ENCODE measurements around the gene CYP3A7.
"Not testable (repeated sequence)": the region's sequence is repeated elsewhere in the genome, so short reads cannot be mapped to it uniquely, and the experiment has no call there.

CYP3A7 gene

GRCh38 chr7:99741441-99741795 is 6.4 kb upstream of the CYP3A7 start:
- DNase-seq (ENCODE audit: low read depth in 2 of 2), result no peak

- no peak for DNase-seq (ENCODE audit: low read depth in 2 of 2)
Measured at GRCh38 chr7:99740573-99741440, 5.8 kb upstream of the CYP3A7 start.

DNA sequence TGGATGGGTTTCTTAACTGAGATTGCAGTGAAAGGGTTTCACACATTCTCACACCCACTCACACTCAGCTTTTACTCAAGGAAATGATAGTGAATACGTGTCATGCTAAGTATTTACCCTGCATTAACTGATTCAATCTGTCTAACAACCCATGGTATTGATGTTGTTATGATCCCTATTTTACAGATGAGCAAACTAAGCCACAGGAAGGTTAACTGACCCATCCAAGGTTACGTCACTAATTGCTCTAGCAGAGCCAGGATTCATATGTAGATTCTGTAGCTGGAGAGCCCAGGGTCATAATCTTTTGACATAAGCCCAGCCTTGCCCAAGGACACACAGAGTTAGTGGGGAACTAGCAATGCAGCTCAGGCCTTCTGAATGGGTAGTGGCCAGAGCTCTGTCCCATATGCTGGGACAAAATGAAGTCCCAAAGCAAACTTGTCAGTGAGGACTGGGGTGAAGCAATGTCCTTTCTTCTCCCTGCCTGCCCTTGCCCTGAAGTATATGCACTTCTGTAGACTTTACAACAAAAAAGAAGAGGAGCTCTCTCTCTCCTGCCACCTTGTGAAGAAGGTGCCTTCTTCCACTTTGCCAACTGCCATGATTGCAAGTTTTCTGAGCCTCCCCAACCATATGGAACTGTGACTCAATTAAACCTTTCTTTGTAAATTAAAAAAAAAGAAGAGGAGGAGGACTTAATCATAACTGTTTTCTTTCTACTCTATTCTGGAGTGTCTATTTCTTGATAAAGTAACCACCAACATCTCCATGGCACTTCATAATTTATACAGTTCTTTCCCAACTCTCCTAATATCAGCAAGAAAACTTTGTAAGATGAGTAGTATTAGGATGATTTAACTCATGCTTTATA is 4.9 kb upstream of the CYP3A7 start:
- no peak for DNase-seq (ENCODE audit: low read depth in 2 of 2)

- no peak for DNase-seq (ENCODE audit: low read depth in 2 of 2)
Measured at GRCh38 chr7:99737726-99738125, 2.7 kb upstream of the CYP3A7 start.

- not testable (repeated sequence) for DNase-seq (ENCODE audit: low read depth in 2 of 2)
Measured at GRCh38 chr7:99736667-99737066, 1.7 kb upstream of the CYP3A7 start.

DNA sequence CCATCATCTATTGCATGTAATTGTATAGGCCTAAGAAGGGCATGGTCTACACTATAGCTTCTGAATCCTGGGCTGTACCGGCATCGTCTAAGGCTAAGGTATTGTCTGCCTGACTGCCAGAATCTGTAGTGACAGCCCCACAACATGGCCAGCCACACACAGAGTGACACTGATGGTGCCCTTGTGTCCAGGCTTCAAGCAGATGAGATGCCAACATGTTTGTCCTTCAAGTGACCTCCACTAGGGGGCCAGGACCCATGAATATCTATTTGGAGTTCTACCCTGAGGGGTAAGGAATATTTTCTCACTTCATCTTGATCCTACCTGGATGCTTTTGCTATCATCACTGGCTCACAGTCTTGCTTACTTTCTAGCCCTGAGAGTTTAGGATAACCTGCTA is 1.5 kb downstream of the CYP3A7 start:
- DNase-seq (ENCODE audit: low read depth in 2 of 2), result no peak

GRCh38 chr7:99733003-99733402 is 2.0 kb downstream of the CYP3A7 start:
- DNase-seq (ENCODE audit: low read depth in 2 of 2), result no peak

- no peak for DNase-seq (ENCODE audit: low read depth in 2 of 2)
Measured at GRCh38 chr7:99731638-99732374, 3.2 kb downstream of the CYP3A7 start.

- DNase-seq (ENCODE audit: low read depth in 2 of 2), result no peak
Measured at GRCh38 chr7:99730992-99731391, 4.0 kb downstream of the CYP3A7 start.

GRCh38 chr7:99730238-99730810 is 4.7 kb downstream of the CYP3A7 start:
- DNase-seq (ENCODE audit: low read depth in 2 of 2), result no peak

DNA sequence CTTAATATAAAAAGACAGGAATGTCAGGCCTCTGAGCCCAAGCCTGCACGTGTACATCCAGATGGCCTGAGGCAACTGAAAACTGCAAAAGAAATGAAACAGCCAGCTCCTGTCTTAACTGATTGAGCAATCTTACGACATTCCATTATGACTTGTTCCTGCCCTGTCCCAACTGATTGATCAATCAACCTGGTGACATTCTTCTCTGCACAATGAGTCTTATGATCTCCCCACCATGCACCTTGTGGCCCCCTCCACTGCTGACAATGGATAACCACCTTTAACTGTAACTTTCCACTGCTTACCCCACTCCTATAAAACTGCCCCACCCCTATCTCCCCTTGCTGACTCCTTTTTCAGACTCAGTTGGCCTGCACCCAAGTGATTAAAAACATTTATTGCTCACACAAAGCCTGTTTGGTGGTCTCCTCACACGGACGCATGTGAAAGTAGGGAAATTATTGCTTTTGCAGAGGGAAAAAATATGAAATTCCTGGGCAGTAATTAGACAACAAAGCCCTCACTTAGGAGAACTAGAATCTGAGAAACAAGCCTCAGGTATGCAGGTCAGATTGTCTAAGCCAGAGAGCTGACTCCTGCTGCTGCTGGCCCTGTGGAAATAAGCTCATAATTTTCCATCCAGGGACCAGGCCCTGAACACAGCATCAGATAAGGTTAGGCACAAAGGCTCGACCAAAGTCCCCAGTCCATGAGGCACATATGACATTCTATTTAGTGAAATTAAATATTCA is 5.3 kb downstream of the CYP3A7 start:
- DNase-seq (ENCODE audit: low read depth in 2 of 2), result no peak

DNA sequence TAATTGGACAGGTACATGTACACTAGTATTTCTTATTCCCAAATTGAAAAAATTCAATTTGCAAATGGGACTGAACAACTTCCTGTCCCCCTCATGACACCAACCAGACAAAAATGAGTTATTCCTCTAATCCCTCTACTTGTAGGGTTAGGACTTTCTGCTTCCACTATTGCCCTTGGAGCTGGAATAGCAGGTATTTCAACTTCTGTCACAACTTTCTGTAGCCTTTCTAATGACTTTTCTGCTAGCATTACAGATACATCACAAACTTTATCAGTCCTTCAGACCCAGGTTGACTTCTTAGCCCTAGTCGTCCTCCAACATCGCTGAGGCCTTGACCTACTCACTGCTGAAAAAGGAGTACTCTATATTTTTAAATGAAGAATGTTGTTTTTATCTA is 6.4 kb downstream of the CYP3A7 start:
- no peak for DNase-seq (ENCODE audit: low read depth in 2 of 2)

- DNase-seq (ENCODE audit: low read depth in 2 of 2), result not testable (repeated sequence)
Measured at GRCh38 chr7:99723201-99723600, 11.8 kb downstream of the CYP3A7 start.

- no peak for DNase-seq (ENCODE audit: low read depth in 2 of 2)
Measured at GRCh38 chr7:99720800-99721595, 14.0 kb downstream of the CYP3A7 start.

- DNase-seq (ENCODE audit: low read depth in 2 of 2), result no peak
Measured at GRCh38 chr7:99719996-99720769, 14.8 kb downstream of the CYP3A7 start.

DNA sequence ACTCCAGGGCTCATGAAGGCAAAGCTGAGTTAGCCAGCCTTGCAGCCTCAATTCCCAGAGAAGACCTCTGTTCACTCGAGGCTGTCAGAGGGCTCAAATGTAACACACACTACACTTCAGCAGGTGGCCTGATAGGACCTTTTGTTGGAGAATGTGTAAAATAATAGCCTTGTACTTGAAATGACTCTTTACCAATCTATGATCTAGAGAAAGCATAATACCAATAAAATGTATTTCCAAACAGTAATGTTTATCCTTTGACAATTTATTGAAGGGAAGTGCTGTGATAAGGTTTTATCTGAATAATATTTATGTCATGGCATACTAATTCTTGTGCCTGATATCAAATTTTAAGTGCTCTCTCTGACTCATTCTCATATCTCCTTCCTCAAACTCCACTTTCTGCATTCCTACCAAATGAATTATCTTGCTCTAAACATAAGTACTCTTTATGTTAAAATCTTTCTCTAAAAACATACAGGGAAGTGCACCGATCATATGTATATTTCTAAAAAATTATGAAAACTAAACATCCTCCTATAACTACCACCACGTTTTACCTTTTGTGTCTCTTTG is 20.9 kb downstream of the CYP3A7 start:
- DNase-seq (ENCODE audit: low read depth in 2 of 2), result no peak

- no peak for DNase-seq (ENCODE audit: low read depth in 2 of 2)
Measured at GRCh38 chr7:99709838-99710578, 25.0 kb downstream of the CYP3A7 start.

DNA sequence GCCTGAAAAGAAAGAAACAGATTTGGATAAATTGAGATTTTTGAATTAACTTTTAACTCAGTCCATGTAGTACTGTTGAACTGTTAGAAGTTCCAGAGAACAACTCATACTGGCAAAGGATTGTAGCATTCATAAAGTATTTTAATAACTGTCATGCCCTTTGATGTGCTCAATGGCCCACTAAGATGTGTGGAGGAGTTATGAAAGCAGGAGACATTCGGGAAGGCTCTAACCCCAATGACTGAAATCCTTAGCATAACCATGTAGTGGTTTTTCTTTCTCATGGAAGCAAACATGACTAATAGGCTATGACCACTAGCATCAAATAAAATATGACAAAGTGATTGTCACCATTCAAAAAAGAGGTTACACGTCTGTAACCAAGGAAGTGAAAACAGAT is 25.7 kb downstream of the CYP3A7 start:
- no peak for DNase-seq (ENCODE audit: low read depth in 2 of 2)

All from stimulated activated CD8-positive, alpha-beta memory T cell treated with anti-CD3 and anti-CD28 coated beads, Interleukin-15, amount 100 ng/mL, for 48 hours (primary cell).